ENCODE data around the gene SCN3A. TPM values are rescaled to one million over a fixed set of nuclear protein-coding genes. Genes with fewer than 3 reads are reported as not detected.

The SCN3A gene
- total and polyA plus RNA-seq, 10 of the 15 experiments (the other 5 are each of a cell fraction or from before 2014, with no cell fraction given) = 0.04 to 0.34 (median 0.06) TPM; not detected in 3

- FAIRE-seq (no peak), ATAC-seq (no peak), DNase-seq (ENCODE audit: low read depth, low spot score) (no peak)
- Histone ChIP-seq H3K27me3 (replicated peaks in 1 of 2; ENCODE audit: control insufficient read depth in 2 of 2, insufficient read depth in 2 of 2, low read length in 1 of 2) (no peaks in the 10 kb centered on the region), H3K9ac (ENCODE audit: control insufficient read depth, insufficient read depth, low read length) (no peak overlapping the region), H3K79me2 (ENCODE audit: control insufficient read depth, insufficient read depth, low read length) (no peaks in the 10 kb centered on the region), H3K4me3 (no peak overlapping the region), H3K4me1 (ENCODE audit: control insufficient read depth, insufficient read depth, low read length) (no peaks in the 10 kb centered on the region), H2AFZ (ENCODE audit: control insufficient read depth, low read depth, low read length) (no peak overlapping the region), H3K36me3 (ENCODE audit: control insufficient read depth in 2 of 2, insufficient read depth in 2 of 2, low read length in 1 of 2) (no peaks in the 10 kb centered on the region), H3K9me3 (replicated peaks; ENCODE audit: control insufficient read depth, insufficient read depth, low read length) (no peaks in the 10 kb centered on the region), H4K20me1 (ENCODE audit: control insufficient read depth, insufficient read depth) (no peaks in the 10 kb centered on the region), H3K4me2 (ENCODE audit: control insufficient read depth, insufficient read depth) (no peak overlapping the region), H3K27ac (ENCODE audit: control insufficient read depth, insufficient read depth) (no peak overlapping the region)
- 4% methylated on average over 4 of the region's 4 CpGs for WGBS (ENCODE audit: insufficient coverage, insufficient replicate concordance, low lambda C conversion rate, missing lambda C conversion rate)
- CTCF ChIA-PET = interaction anchor here (0.7 kb wide), 1 partner anchor 258 kb away, joined by 4 read pairs; no protein-coding TSS in a partner anchor
- in situ Hi-C loops (cut with MboI) (no loop called here), intact Hi-C loops (cut with micrococcal nuclease; ENCODE audit: unreplicated experiment) (no loop called here)
- RAD21 ChIA-PET (ENCODE audit: unreplicated experiment) = no interaction called here
- POLR2A ChIA-PET = no interaction called here
- no peak for TF ChIP-seq SMAD5 (IDR thresholded peaks at IDR 0.05; ENCODE audit: low read depth)
- no peak for TF ChIP-seq PAX8 (IDR thresholded peaks at IDR 0.05)
- TF ChIP-seq GATAD2B (conservative IDR thresholded peaks at IDR 0.05; ENCODE audit: low read depth) = no peak
- TF ChIP-seq MYB (IDR thresholded peaks at IDR 0.05; ENCODE audit: borderline replicate concordance, low read depth, low read length) = no peak
- TF ChIP-seq ETV6 (conservative IDR thresholded peaks at IDR 0.05 in 1 of 2, IDR thresholded peaks at IDR 0.05 in 1 of 2; ENCODE audit: borderline replicate concordance in 1 of 2, low read depth in 1 of 2) = no peak
- no peak for TF ChIP-seq STAT3 (IDR thresholded peaks at IDR 0.05; ENCODE audit: low read depth, low read length)
- no peak for TF ChIP-seq ZSCAN29 (IDR thresholded peaks at IDR 0.05)
- TF ChIP-seq SIN3A (IDR thresholded peaks at IDR 0.05; ENCODE audit: low read depth, low read length) = no peak
- no peak for TF ChIP-seq ATF2 (IDR thresholded peaks at IDR 0.05; ENCODE audit: low read length)
- no peak for TF ChIP-seq ZNF217 (IDR thresholded peaks at IDR 0.05)
- TF ChIP-seq SRF (IDR thresholded peaks at IDR 0.05; ENCODE audit: low read depth in 2 of 2, low read length in 2 of 2) = no peak
- TF ChIP-seq CHD1 (IDR thresholded peaks at IDR 0.05; ENCODE audit: low read depth, low read length) = no peak
- no peak for TF ChIP-seq CBFB (IDR thresholded peaks at IDR 0.05; ENCODE audit: low read depth)
- TF ChIP-seq RUNX3 (IDR thresholded peaks at IDR 0.05; ENCODE audit: low read length) = no peak
- no peak for TF ChIP-seq ZZZ3 (IDR thresholded peaks at IDR 0.05; ENCODE audit: control insufficient read depth, insufficient read length, low read depth)
- no peak for TF ChIP-seq ZBTB33 (IDR thresholded peaks at IDR 0.05)
- TF ChIP-seq KDM1A (IDR thresholded peaks at IDR 0.05; ENCODE audit: borderline replicate concordance) = no peak
- no peak for TF ChIP-seq BCL3 (IDR thresholded peaks at IDR 0.05; ENCODE audit: borderline replicate concordance, insufficient read depth, low read depth, low read length, poor library complexity, severe bottlenecking)
- no peak for TF ChIP-seq SMAD1 (IDR thresholded peaks at IDR 0.05; ENCODE audit: low read depth, partially characterized antibody)
- TF ChIP-seq SREBF1 (IDR thresholded peaks at IDR 0.05; ENCODE audit: low read length) = no peak
- SMC1A ChIA-PET (ENCODE audit: uncharacterized antibody, unreplicated experiment) = no interaction called here
- BruUV-seq (replicated peaks) = no TSS peak
Observed at GRCh38 chr2:165251366-165251765, 47.5 kb upstream of the SCN3A start.
